ENCODE data around the gene FGD5.

DNA sequence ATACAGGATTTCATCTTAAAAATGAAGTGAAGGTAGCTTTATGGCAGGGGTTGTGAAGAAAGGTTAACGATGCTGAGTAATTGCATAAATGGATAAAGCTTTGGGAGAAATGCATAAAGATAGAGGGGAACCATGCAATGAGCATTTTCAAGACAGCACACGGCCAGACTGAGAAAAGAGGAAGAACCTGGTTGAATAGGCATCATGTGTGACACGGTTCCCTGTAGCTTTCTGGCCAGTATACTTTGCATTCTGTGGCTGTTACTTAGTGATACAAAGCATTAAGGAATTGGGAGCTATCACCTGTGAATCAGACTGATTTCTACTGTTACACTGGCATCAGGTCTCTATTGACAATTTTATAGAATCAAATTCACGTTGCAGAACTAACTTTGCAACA lies 161.9 kb downstream of the FGD5 start:
- TF ChIP-seq, protein P1, sequence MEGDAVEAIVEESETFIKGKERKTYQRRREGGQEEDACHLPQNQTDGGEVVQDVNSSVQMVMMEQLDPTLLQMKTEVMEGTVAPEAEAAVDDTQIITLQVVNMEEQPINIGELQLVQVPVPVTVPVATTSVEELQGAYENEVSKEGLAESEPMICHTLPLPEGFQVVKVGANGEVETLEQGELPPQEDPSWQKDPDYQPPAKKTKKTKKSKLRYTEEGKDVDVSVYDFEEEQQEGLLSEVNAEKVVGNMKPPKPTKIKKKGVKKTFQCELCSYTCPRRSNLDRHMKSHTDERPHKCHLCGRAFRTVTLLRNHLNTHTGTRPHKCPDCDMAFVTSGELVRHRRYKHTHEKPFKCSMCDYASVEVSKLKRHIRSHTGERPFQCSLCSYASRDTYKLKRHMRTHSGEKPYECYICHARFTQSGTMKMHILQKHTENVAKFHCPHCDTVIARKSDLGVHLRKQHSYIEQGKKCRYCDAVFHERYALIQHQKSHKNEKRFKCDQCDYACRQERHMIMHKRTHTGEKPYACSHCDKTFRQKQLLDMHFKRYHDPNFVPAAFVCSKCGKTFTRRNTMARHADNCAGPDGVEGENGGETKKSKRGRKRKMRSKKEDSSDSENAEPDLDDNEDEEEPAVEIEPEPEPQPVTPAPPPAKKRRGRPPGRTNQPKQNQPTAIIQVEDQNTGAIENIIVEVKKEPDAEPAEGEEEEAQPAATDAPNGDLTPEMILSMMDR (conservative IDR thresholded peaks at IDR 0.05; ENCODE audit: low read depth in 2 of 2), result no peak
- TF ChIP-seq POLR2AphosphoS5 (IDR thresholded peaks at IDR 0.05; ENCODE audit: low read depth), result no peak
- TF ChIP-seq, protein P2, sequence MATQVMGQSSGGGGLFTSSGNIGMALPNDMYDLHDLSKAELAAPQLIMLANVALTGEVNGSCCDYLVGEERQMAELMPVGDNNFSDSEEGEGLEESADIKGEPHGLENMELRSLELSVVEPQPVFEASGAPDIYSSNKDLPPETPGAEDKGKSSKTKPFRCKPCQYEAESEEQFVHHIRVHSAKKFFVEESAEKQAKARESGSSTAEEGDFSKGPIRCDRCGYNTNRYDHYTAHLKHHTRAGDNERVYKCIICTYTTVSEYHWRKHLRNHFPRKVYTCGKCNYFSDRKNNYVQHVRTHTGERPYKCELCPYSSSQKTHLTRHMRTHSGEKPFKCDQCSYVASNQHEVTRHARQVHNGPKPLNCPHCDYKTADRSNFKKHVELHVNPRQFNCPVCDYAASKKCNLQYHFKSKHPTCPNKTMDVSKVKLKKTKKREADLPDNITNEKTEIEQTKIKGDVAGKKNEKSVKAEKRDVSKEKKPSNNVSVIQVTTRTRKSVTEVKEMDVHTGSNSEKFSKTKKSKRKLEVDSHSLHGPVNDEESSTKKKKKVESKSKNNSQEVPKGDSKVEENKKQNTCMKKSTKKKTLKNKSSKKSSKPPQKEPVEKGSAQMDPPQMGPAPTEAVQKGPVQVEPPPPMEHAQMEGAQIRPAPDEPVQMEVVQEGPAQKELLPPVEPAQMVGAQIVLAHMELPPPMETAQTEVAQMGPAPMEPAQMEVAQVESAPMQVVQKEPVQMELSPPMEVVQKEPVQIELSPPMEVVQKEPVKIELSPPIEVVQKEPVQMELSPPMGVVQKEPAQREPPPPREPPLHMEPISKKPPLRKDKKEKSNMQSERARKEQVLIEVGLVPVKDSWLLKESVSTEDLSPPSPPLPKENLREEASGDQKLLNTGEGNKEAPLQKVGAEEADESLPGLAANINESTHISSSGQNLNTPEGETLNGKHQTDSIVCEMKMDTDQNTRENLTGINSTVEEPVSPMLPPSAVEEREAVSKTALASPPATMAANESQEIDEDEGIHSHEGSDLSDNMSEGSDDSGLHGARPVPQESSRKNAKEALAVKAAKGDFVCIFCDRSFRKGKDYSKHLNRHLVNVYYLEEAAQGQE (IDR thresholded peaks at IDR 0.05; ENCODE audit: unreplicated experiment), result no peak
- no peak for TF ChIP-seq EZH2 (IDR thresholded peaks at IDR 0.05; ENCODE audit: low read depth, unreplicated experiment)
- TF ChIP-seq ZNF331 (CRISPR knock-in tag; IDR thresholded peaks at IDR 0.05; ENCODE audit: low read depth), result no peak
- TF ChIP-seq NANOG (IDR thresholded peaks at IDR 0.05; ENCODE audit: borderline replicate concordance), result no peak
- no peak for TF ChIP-seq CREB1 (CRISPR knock-in tag; IDR thresholded peaks at IDR 0.05; ENCODE audit: low read depth)
- TF ChIP-seq, protein P3, sequence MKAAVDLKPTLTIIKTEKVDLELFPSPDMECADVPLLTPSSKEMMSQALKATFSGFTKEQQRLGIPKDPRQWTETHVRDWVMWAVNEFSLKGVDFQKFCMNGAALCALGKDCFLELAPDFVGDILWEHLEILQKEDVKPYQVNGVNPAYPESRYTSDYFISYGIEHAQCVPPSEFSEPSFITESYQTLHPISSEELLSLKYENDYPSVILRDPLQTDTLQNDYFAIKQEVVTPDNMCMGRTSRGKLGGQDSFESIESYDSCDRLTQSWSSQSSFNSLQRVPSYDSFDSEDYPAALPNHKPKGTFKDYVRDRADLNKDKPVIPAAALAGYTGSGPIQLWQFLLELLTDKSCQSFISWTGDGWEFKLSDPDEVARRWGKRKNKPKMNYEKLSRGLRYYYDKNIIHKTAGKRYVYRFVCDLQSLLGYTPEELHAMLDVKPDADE (IDR thresholded peaks at IDR 0.05), result no peak
